OCI-LY7 (cell line): ENCODE results near the gene REC8.

Experiments used
- EZH2phosphoT487 ChIP-seq: fragments of 200-600 bp; sonication (generic); IDR thresholded peaks from 2 replicates; pipeline ENCODE4 v1.6.1; 2018; ENCODE audit warnings: low read depth, borderline replicate concordance, mild to moderate bottlenecking, mixed run types, antibody characterized with exemption, low read length, moderate library complexity, mixed read lengths
- TF ChIP-seq, protein P1 (sequence below): fragments of 200-600 bp; sonication (generic); conservative IDR thresholded peaks from 2 replicates; pipeline ENCODE4 v1.5.1; 2014; ENCODE audit warnings: mild to moderate bottlenecking, antibody characterized with exemption, low read length, moderate library complexity, mixed read lengths

DNA sequence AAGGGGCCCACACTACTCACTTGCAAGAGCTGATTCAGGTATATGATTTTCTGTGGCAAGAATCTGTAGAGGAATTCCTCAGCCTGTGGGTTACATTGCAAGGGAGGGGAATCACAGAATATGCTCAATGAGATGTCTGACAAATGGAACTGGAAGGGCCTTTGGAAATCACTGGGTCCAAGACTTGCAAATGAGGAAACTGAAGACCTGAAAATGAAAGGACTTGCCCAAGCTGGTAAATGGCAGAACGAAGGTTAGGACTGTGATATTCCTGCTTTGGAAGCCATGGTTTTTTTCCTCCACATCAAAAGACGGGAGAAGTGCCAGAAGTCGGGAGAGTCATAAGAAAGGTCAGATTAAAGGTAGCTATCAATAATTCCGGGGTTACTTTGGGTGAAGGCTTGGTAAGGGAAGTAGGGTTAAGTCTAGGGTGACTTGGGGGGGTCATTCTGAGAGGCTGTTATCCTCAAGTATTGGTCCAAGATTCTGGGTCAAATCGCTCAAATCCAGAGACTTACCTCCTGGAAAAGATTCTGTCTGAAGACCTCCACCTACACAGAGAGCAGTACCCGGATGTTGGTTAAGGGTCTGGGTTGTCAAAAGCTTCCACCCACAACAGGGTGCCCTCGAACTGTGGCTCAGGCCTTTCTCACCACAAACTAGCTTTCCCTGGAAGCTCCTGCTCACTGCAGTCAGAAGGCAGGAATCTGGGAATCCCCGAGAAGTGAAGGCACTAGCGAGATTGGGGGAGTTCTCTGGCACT, 26.0 kb upstream of the REC8 start:
- TF ChIP-seq, protein P1, sequence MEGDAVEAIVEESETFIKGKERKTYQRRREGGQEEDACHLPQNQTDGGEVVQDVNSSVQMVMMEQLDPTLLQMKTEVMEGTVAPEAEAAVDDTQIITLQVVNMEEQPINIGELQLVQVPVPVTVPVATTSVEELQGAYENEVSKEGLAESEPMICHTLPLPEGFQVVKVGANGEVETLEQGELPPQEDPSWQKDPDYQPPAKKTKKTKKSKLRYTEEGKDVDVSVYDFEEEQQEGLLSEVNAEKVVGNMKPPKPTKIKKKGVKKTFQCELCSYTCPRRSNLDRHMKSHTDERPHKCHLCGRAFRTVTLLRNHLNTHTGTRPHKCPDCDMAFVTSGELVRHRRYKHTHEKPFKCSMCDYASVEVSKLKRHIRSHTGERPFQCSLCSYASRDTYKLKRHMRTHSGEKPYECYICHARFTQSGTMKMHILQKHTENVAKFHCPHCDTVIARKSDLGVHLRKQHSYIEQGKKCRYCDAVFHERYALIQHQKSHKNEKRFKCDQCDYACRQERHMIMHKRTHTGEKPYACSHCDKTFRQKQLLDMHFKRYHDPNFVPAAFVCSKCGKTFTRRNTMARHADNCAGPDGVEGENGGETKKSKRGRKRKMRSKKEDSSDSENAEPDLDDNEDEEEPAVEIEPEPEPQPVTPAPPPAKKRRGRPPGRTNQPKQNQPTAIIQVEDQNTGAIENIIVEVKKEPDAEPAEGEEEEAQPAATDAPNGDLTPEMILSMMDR = no peak
- TF ChIP-seq EZH2phosphoT487 = no peak
